Naive thymus-derived CD8-positive, alpha-beta T cell (primary cell): ENCODE measurements around the gene UCHL1. TPM values are rescaled to one million over a fixed set of nuclear protein-coding genes. Genes with fewer than 3 reads are reported as not detected.

Experiments
- ATAC-seq, 2 donors: fragments of 150-1000 bp; cut with Tn5 transposase in 1 of 2; sonication (Bioruptor Pico), chemical (Tn5 transposase) in 1 of 2; 1 replicate in 1 of 2; 2 replicates in 1 of 2; pipeline ENCODE4 v1.10.0; 2021; ENCODE audit warnings: mild to moderate bottlenecking in 2 of 2, moderate library complexity in 2 of 2
- POLR2A ChIA-PET: fragments of 350-600 bp; sonication (Branson Sonifier 250); formaldehyde crosslinking; loops from one replicate; lab custom pipeline; 2021; ENCODE audit warnings: antibody characterized with exemption; lab: Charles Lee
- DNase-seq, 10 donors: peaks; one replicate each; pipeline versions ENCODE4 v3.0.0 to v3.0.0-alpha.2; 2020 to 2022
- H3K27ac Mint-ChIP-seq, 10 donors: one replicate each; pipeline ENCODE4 v1.8.0; 2020 to 2022; ENCODE audit warnings: mild to moderate bottlenecking in 10 of 10, mixed read lengths in 10 of 10, moderate library complexity in 4 of 10, inconsistent platforms in 1 of 10
- H3K27me3 Mint-ChIP-seq, 5 donors: one replicate each; pipeline ENCODE4 v1.8.0; 2021 to 2022; ENCODE audit warnings: mixed read lengths in 5 of 5
- H3K36me3 Mint-ChIP-seq, 3 donors: one replicate each; pipeline ENCODE4 v1.8.0; 2020 to 2022; ENCODE audit warnings: mixed read lengths in 3 of 3, mild to moderate bottlenecking in 2 of 3, inconsistent platforms in 1 of 3
- H3K4me1 Mint-ChIP-seq, 4 donors: one replicate each; pipeline ENCODE4 v1.8.0; 2021 to 2022; ENCODE audit warnings: mixed read lengths in 4 of 4
- H3K4me3 Mint-ChIP-seq, 10 donors: one replicate each; pipeline ENCODE4 v1.8.0; 2020 to 2022; ENCODE audit warnings: mild to moderate bottlenecking in 10 of 10, mixed read lengths in 10 of 10, moderate library complexity in 6 of 10, inconsistent platforms in 1 of 10
- H3K9me3 Mint-ChIP-seq, 9 donors: one replicate each; pipeline ENCODE4 v1.8.0; 2020 to 2022; ENCODE audit warnings: mixed read lengths in 9 of 9, mild to moderate bottlenecking in 3 of 9, inconsistent platforms in 1 of 9, moderate library complexity in 1 of 9
- polyA plus RNA-seq, 3 donors: library from polyadenylated mRNA; unstranded; fragments of 300-500 nt; fragmentation: Illumina TruSeq; gene quantifications; one replicate each; pipeline ENCODE4 v1.2.3, GENCODE V29; 2021
- total RNA-seq, 8 experiments: library from RNA in 2 of 8; stranded (reverse) in 2 of 8; gene quantifications; one replicate each; pipeline ENCODE4 v1.2.3 and lab custom pipeline; 2021 to 2026

Gene UCHL1
- total RNA-seq (under 1 TPM in 1 of 2 experiments, not detected in 1; 0.49 TPM), polyA plus RNA-seq (not detected), total RNA-seq (lab: John Stamatoyannopoulos, UW) (0 to 6.6 (median 0.04) reads per million in 6 experiments)

GRCh38 chr4:41256740-41257256, at the start of gene UCHL1:
Gene UCHL1 (plus strand): TSS chr4:41256928. CDS start chr4:41256977, 49 bp downstream.
- no peak for DNase-seq
- peaks cover 3 to 14% (median 11%) of the 10 kb centered on the region in 4 donors for H3K4me1 Mint-ChIP-seq
- peaks cover 0 to 6% (median 0%) of the 10 kb centered on the region in 9 donors for H3K9me3 Mint-ChIP-seq
- peaks cover 0 to 14% (median 0%) of the 10 kb centered on the region in 3 donors for H3K36me3 Mint-ChIP-seq
- POLR2A ChIA-PET = interaction anchor here (0.6 kb wide), 1 partner anchor 9 kb away, joined by 4 read pairs; no protein-coding TSS in a partner anchor
- H3K4me3 Mint-ChIP-seq = peak within 1 kb of the TSS; percentile 61 to 80 (median 76)
- no peak for ATAC-seq
- peaks cover 27 to 58% (median 51%) of the 10 kb centered on the region in 5 donors for H3K27me3 Mint-ChIP-seq
- H3K27ac Mint-ChIP-seq = no peak within 1 kb of the TSS

GRCh38 chr4:41207291-41207831, 49.4 kb upstream of the UCHL1 start:
- H3K27ac Mint-ChIP-seq = no peak overlapping the region
- POLR2A ChIA-PET = no interaction called here
- H3K27me3 Mint-ChIP-seq = peaks cover 18 to 58% (median 36%) of the 10 kb centered on the region in 5 donors
- H3K4me3 Mint-ChIP-seq = no peak overlapping the region
- no peaks in the 10 kb centered on the region for H3K4me1 Mint-ChIP-seq
- no peaks in the 10 kb centered on the region for H3K9me3 Mint-ChIP-seq
- ATAC-seq (no peak), DNase-seq (no peak)
- H3K36me3 Mint-ChIP-seq = peaks cover 0 to 3% (median 0%) of the 10 kb centered on the region in 3 donors

- Mint-ChIP-seq H3K9me3 (peaks cover 0 to 3% (median 0%) of the 10 kb centered on the region in 9 donors), H3K27ac (no peak overlapping the region), H3K36me3 (peaks cover 0 to 3% (median 0%) of the 10 kb centered on the region in 3 donors), H3K4me3 (no peak overlapping the region), H3K27me3 (peaks cover 25 to 58% (median 40%) of the 10 kb centered on the region in 5 donors), H3K4me1 (peaks cover 0 to 9% (median 7%) of the 10 kb centered on the region in 4 donors)
- DNase-seq (no peak), ATAC-seq (no peak)
- POLR2A ChIA-PET = no interaction called here
These were observed 47.5 kb upstream of the UCHL1 start for GRCh38 chr4:41209187-41209586.

GRCh38 chr4:41209901-41210300, 46.8 kb upstream of the UCHL1 start:
- Mint-ChIP-seq H3K4me3 (no peak overlapping the region), H3K27ac (no peak overlapping the region), H3K36me3 (peaks cover 0 to 3% (median 0%) of the 10 kb centered on the region in 3 donors), H3K27me3 (peaks cover 26 to 62% (median 42%) of the 10 kb centered on the region in 5 donors), H3K9me3 (peaks cover 0 to 3% (median 0%) of the 10 kb centered on the region in 9 donors), H3K4me1 (peaks cover 0 to 13% (median 11%) of the 10 kb centered on the region in 4 donors)
- POLR2A ChIA-PET = no interaction called here
- DNase-seq (no peak), ATAC-seq (no peak)

GRCh38 chr4:41211951-41212615, 44.6 kb upstream of the UCHL1 start:
- peaks cover 30 to 84% (median 57%) of the 10 kb centered on the region in 5 donors for H3K27me3 Mint-ChIP-seq
- H3K4me1 Mint-ChIP-seq = peaks cover 8 to 30% (median 27%) of the 10 kb centered on the region in 4 donors
- POLR2A ChIA-PET = no interaction called here
- H3K4me3 Mint-ChIP-seq = peak overlapping the region in 3 of 10 donors; percentile 62 to 74 (median 70)
- DNase-seq (no peak), ATAC-seq (no peak)
- no peak overlapping the region for H3K27ac Mint-ChIP-seq
- peaks cover 0 to 7% (median 3%) of the 10 kb centered on the region in 3 donors for H3K36me3 Mint-ChIP-seq
- peaks cover 0 to 3% (median 0%) of the 10 kb centered on the region in 9 donors for H3K9me3 Mint-ChIP-seq

GRCh38 chr4:41212616-41213203, 44.0 kb upstream of the UCHL1 start:
- no peak for ATAC-seq
- H3K27me3 Mint-ChIP-seq = peaks cover 32 to 86% (median 58%) of the 10 kb centered on the region in 5 donors

GRCh38 chr4:41213625-41214135, 43.0 kb upstream of the UCHL1 start:
- POLR2A ChIA-PET = no interaction called here
- H3K4me1 Mint-ChIP-seq = peaks cover 8 to 31% (median 27%) of the 10 kb centered on the region in 4 donors
- no peak for DNase-seq
- peaks cover 29 to 81% (median 53%) of the 10 kb centered on the region in 5 donors for H3K27me3 Mint-ChIP-seq
- H3K27ac Mint-ChIP-seq = no peak overlapping the region
- H3K4me3 Mint-ChIP-seq = peak overlapping the region; percentile 14 to 75 (median 70)
- H3K36me3 Mint-ChIP-seq = peaks cover 0 to 4% (median 3%) of the 10 kb centered on the region in 3 donors
- ATAC-seq = no peak
- peaks cover 0 to 3% (median 0%) of the 10 kb centered on the region in 9 donors for H3K9me3 Mint-ChIP-seq

More at GRCh38 chr4:41212616-41213203, 44.0 kb upstream of the UCHL1 start:
- Mint-ChIP-seq H3K27ac (no peak overlapping the region), H3K4me3 (peak overlapping the region in 6 of 10 donors; percentile 52 to 74 (median 72)), H3K4me1 (peaks cover 8 to 31% (median 27%) of the 10 kb centered on the region in 4 donors), H3K36me3 (peaks cover 0 to 7% (median 3%) of the 10 kb centered on the region in 3 donors), H3K9me3 (peaks cover 0 to 3% (median 0%) of the 10 kb centered on the region in 9 donors)
- no peak for DNase-seq
- POLR2A ChIA-PET = no interaction called here

- POLR2A ChIA-PET = no interaction called here
- H3K27ac Mint-ChIP-seq = peak within 1 kb of the TSS in 1 of 10 donors; percentile 13
- DNase-seq (peak in 5 of 10 donors; percentile 3 to 65 (median 8)), ATAC-seq (peak; percentile 42 to 58)
- peaks cover 0 to 3% (median 0%) of the 10 kb centered on the region in 9 donors for H3K9me3 Mint-ChIP-seq
- peaks cover 8 to 31% (median 27%) of the 10 kb centered on the region in 4 donors for H3K4me1 Mint-ChIP-seq
- peaks cover 28 to 81% (median 54%) of the 10 kb centered on the region in 5 donors for H3K27me3 Mint-ChIP-seq
- H3K4me3 Mint-ChIP-seq = peak within 1 kb of the TSS; percentile 62 to 84 (median 74)
- H3K36me3 Mint-ChIP-seq = peaks cover 0 to 4% (median 3%) of the 10 kb centered on the region in 3 donors
These were observed 42.4 kb upstream of the UCHL1 start, which contains the start of gene APBB2 for GRCh38 chr4:41214136-41214824. Gene APBB2 (minus strand): TSS chr4:41214542. CDS start chr4:41033254, 181,288 bp downstream.

GRCh38 chr4:41214825-41215146, 41.9 kb upstream of the UCHL1 start:
- no peak overlapping the region for H3K27ac Mint-ChIP-seq
- no peak for ATAC-seq

GRCh38 chr4:41215155-41215554, 41.6 kb upstream of the UCHL1 start:
- peak overlapping the region; percentile 4 to 84 (median 71) for H3K4me3 Mint-ChIP-seq
- no peak for ATAC-seq
- peaks cover 36 to 81% (median 59%) of the 10 kb centered on the region in 5 donors for H3K27me3 Mint-ChIP-seq
- POLR2A ChIA-PET = no interaction called here
- H3K27ac Mint-ChIP-seq = peak overlapping the region in 1 of 10 donors; percentile 13
- peaks cover 8 to 31% (median 27%) of the 10 kb centered on the region in 4 donors for H3K4me1 Mint-ChIP-seq
- no peak for DNase-seq
- peaks cover 0 to 4% (median 0%) of the 10 kb centered on the region in 9 donors for H3K9me3 Mint-ChIP-seq
- peaks cover 0 to 4% (median 3%) of the 10 kb centered on the region in 3 donors for H3K36me3 Mint-ChIP-seq

More at GRCh38 chr4:41214825-41215146, 41.9 kb upstream of the UCHL1 start:
- Mint-ChIP-seq H3K4me1 (peaks cover 8 to 31% (median 27%) of the 10 kb centered on the region in 4 donors), H3K4me3 (peak overlapping the region; percentile 4 to 84 (median 71)), H3K27me3 (peaks cover 32 to 81% (median 58%) of the 10 kb centered on the region in 5 donors), H3K9me3 (peaks cover 0 to 3% (median 0%) of the 10 kb centered on the region in 9 donors), H3K36me3 (peaks cover 0 to 4% (median 3%) of the 10 kb centered on the region in 3 donors)
- DNase-seq = no peak
- POLR2A ChIA-PET = no interaction called here

GRCh38 chr4:41215969-41216293, 40.8 kb upstream of the UCHL1 start:
- DNase-seq (no peak), ATAC-seq (no peak)
- Mint-ChIP-seq H3K27me3 (peaks cover 41 to 87% (median 60%) of the 10 kb centered on the region in 5 donors), H3K4me3 (peak overlapping the region; percentile 68 to 84 (median 76)), H3K9me3 (peaks cover 0 to 4% (median 0%) of the 10 kb centered on the region in 9 donors), H3K4me1 (peaks cover 8 to 31% (median 27%) of the 10 kb centered on the region in 4 donors), H3K36me3 (peaks cover 0 to 4% (median 3%) of the 10 kb centered on the region in 3 donors), H3K27ac (peak overlapping the region in 4 of 10 donors; percentile 29 to 78 (median 43))
- POLR2A ChIA-PET = no interaction called here
